ENCODE data around the gene CBL.

CBL gene

GRCh38 chr11:119355091-119355843, 149.1 kb downstream of the CBL start:
- Mint-ChIP-seq H3K27me3 (peaks cover 47% of the 10 kb centered on the region), H3K36me3 (ENCODE audit: low read depth) (no peaks in the 10 kb centered on the region), H3K4me3 (no peak overlapping the region), H3K4me1 (ENCODE audit: low read depth) (peaks cover 10% of the 10 kb centered on the region), H3K27ac (no peak overlapping the region), H3K9me3 (no peaks in the 10 kb centered on the region)

GRCh38 chr11:119356349-119357031, 150.4 kb downstream of the CBL start:
- Mint-ChIP-seq H3K4me1 (ENCODE audit: low read depth) (peaks cover 10% of the 10 kb centered on the region), H3K9me3 (no peaks in the 10 kb centered on the region), H3K27ac (peak overlapping the region; percentile 56), H3K4me3 (peak overlapping the region; percentile 82), H3K36me3 (ENCODE audit: low read depth) (no peaks in the 10 kb centered on the region), H3K27me3 (peaks cover 41% of the 10 kb centered on the region)

GRCh38 chr11:119357074-119357473, 150.9 kb downstream of the CBL start:
- Mint-ChIP-seq H3K27ac (no peak overlapping the region), H3K4me3 (peak overlapping the region; percentile 19), H3K9me3 (no peaks in the 10 kb centered on the region), H3K36me3 (ENCODE audit: low read depth) (no peaks in the 10 kb centered on the region), H3K27me3 (peaks cover 39% of the 10 kb centered on the region), H3K4me1 (ENCODE audit: low read depth) (peaks cover 16% of the 10 kb centered on the region)
